Measurements from ENCODE around the gene CHST11.
"Not testable (repeated sequence)": the region's sequence is repeated elsewhere in the genome, so short reads cannot be mapped to it uniquely, and the experiment has no call there.

The CHST11 gene

GRCh38 chr12:104769144-104769561 is 312.4 kb downstream of the CHST11 start:
- no peak for DNase-seq (ENCODE audit: low spot score)

GRCh38 chr12:104772336-104772735 is 315.6 kb downstream of the CHST11 start:
- no peak for DNase-seq (ENCODE audit: low spot score)

GRCh38 chr12:104775731-104776231 is 319.0 kb downstream of the CHST11 start:
- no peak for DNase-seq (ENCODE audit: low spot score)

DNA sequence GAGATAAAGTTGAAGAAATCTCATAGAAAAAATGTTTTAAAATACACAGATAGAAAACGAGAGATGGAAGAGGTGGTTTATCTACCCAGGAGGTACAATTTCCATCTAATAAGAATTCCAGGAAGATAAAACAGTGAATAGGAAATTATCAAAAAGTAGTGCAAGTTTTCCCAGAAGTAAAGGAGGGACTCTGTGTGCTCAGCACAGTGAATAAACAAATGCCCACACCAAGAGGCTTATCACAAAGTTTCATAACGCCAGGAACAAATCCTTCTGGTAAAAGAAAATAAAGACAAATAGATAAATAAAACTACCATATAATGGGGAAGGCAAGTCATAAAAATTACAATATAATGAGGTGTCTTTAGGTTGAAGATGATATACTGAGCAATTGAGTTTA is 322.4 kb downstream of the CHST11 start:
- no peak for DNase-seq (ENCODE audit: low spot score)

GRCh38 chr12:104782296-104782695 is 325.5 kb downstream of the CHST11 start:
- no peak for DNase-seq (ENCODE audit: low spot score)

- DNase-seq (ENCODE audit: low spot score): no peak
Measured at GRCh38 chr12:104784592-104784991, 327.8 kb downstream of the CHST11 start.

DNA sequence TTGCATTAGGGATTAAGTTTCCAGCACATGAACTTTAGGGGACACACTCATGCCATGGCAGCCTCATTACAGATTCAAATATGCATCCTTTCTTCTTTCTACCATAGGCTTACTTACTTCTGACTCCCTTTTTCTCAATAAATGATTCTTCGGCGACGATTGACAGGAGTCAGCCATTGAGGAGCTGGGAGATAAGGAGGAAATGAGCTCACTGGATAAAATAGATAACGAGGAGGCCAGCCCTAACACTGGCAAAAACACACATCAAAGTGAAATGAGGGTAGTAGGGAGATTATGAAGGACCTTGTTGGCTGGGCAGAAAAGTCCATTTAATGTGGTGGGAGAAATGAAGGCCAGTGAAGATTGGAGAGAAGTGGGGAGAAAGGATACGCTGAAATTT is 329.1 kb downstream of the CHST11 start:
- no peak for DNase-seq (ENCODE audit: low spot score)

DNA sequence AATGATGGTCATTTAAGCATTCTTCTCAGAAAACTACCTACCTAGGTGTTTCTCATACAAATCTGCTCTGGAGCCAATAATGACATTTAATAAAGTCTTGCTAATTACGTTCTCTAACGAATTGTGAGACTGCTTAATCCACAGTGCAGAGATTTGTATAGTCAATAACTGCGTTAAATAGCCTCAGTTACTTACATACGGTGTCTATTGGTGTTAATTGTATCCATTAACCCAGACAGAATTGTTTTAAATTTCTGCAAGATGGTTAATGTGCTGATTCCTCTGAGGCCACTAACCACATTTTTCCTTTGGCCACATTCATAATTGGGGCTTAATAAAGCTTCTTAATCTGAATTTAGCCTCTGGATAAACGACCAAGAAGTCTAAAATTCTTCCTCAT is 329.6 kb downstream of the CHST11 start:
- no peak for DNase-seq (ENCODE audit: low spot score)

DNA sequence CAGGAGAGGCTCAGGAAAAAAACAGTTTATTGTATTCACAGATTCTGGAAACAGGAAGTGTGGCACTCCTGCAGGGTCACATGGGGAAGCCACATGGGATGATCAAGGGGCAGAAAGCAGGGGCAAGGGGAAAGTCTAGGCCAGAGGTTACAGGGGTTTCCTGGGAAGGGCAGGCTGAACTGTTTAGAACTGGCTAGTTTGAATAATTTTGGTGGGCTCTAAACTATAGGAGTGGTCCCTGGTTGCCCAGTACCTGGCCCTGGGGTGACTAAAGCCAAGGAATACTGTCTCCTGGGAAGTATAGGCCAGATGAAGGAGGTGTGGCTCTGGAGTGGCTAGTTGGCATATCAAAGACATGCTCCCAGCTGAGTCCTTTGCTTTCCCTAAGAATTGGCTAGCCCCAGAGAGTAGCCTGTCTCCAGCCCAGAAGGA is 332.1 kb downstream of the CHST11 start:
- DNase-seq (ENCODE audit: low spot score): no peak

GRCh38 chr12:104790296-104791125 is 333.8 kb downstream of the CHST11 start:
- peak; percentile 70 for DNase-seq (ENCODE audit: low spot score)

DNA sequence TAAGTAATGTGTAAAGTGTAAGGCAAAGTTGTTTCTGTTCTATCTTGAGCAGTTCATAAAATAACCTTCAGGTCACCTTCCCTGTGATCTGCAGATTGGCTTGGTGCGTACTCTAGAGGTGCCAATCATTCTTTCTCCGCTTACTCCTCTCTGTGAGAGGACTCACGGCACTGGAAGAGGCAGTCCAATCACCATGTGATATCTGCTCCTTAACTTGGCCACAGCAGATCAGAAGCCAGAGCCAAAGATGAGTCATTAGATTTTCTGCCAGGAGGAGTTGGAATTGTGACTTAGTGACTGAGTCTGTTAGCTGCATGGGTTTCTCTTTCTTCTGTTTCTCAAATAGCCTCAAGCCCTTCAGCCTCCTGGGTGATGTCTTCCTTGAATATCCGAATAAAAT is 335.8 kb downstream of the CHST11 start:
- no peak for DNase-seq (ENCODE audit: low spot score)

DNA sequence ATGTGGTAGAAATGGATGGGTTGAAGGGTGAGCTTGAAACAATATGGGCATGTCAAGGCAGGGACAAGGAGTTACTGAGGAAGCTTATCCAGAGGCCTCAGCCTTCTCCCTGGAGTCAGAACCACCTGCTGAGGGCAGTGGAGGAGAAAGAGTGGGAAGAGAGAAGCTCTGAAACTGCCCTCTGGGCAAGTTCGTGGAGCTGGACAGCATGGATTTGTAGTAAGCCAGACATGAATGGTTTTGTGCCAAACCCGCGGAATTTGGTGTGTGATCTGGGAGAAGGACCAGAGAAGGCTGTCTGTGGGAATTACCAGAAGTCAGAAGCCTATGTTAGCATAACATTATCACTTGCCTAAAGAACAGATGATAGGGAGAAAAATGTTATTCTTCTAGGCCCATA is 336.5 kb downstream of the CHST11 start:
- no peak for DNase-seq (ENCODE audit: low spot score)

GRCh38 chr12:104793968-104794367 is 337.2 kb downstream of the CHST11 start:
- no peak for DNase-seq (ENCODE audit: low spot score)

GRCh38 chr12:104796475-104796862 is 339.7 kb downstream of the CHST11 start:
- no peak for DNase-seq (ENCODE audit: low spot score)

GRCh38 chr12:104799458-104799857 is 342.7 kb downstream of the CHST11 start:
- no peak for DNase-seq (ENCODE audit: low spot score)

- no peak for DNase-seq (ENCODE audit: low spot score)
Measured at GRCh38 chr12:104801005-104801404, 344.3 kb downstream of the CHST11 start.

DNA sequence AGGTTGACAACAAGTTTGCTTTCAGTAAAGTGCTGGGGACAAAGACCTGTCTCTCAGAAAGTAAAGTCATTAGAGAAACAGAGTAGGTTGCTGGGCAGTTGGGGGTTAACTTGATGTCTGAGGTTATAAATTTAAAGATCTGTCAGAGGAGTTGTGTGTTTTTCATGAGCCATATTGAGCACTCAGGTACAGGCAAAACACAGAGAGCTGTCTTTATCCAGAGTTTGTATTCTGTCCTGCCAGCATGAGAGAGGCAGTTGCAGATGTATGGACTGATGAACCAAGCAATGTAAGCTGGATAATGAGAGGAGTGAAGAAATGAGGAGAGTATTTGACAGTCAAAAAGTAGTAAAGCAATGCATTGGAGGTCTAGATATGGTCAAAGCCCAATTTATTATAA is 344.7 kb downstream of the CHST11 start:
- no peak for DNase-seq (ENCODE audit: low spot score)

- DNase-seq (ENCODE audit: low spot score): no peak
Measured at GRCh38 chr12:104802208-104802607, 345.5 kb downstream of the CHST11 start.

- DNase-seq (ENCODE audit: low spot score): no peak
Measured at GRCh38 chr12:104805186-104805585, 348.4 kb downstream of the CHST11 start.

- not testable (repeated sequence) for DNase-seq (ENCODE audit: low spot score)
Measured at GRCh38 chr12:104806194-104806593, 349.4 kb downstream of the CHST11 start.

DNA sequence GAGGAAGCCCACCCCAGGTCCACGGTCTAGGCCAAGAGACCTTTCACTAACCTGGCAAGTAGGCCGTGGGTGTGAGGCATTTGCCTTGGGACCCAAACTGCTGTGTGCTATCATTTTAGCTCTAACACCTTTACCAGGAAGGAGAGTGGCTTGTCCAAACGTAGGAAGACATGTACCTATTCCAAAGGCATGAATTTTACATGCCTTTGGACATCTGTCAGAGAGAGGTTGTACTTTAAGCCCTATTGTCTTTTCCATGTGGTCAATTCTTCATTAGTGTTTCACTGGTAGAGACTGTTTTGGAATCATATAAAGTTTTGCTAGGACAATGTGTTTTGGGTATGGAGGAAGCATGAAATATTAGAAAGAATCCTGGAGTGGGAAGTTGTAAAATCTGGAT is 352.5 kb downstream of the CHST11 start:
- DNase-seq (ENCODE audit: low spot score): no peak

- no peak for DNase-seq (ENCODE audit: low spot score)
Measured at GRCh38 chr12:104809706-104810385, 353.1 kb downstream of the CHST11 start.
